ENCODE results near the gene TPRX2. TPM values are rescaled to one million over a fixed set of nuclear protein-coding genes. Genes with fewer than 3 reads are reported as not detected.
"Not testable (repeated sequence)": the region's sequence is repeated elsewhere in the genome, so short reads cannot be mapped to it uniquely, and the experiment has no call there.

Gene TPRX2, protein sequence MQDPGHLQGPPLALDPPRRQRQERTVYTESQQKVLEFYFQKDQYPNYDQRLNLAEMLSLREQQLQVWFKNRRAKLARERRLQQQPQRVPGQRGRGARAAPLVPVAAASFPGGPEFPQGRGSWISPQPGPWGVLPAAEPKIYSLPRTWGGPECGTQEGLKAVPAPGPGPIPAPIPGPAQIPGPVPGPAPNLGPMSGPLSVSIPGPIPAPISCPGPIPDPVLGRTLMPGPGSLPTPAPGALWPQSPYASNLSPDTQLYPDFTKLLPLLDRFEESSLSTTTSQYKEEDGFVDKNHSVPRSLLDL
- total RNA-seq, result not detected
- long read RNA-seq, donor 1, result 0 reads
- long read RNA-seq, donor 2, result 0 reads

DNA sequence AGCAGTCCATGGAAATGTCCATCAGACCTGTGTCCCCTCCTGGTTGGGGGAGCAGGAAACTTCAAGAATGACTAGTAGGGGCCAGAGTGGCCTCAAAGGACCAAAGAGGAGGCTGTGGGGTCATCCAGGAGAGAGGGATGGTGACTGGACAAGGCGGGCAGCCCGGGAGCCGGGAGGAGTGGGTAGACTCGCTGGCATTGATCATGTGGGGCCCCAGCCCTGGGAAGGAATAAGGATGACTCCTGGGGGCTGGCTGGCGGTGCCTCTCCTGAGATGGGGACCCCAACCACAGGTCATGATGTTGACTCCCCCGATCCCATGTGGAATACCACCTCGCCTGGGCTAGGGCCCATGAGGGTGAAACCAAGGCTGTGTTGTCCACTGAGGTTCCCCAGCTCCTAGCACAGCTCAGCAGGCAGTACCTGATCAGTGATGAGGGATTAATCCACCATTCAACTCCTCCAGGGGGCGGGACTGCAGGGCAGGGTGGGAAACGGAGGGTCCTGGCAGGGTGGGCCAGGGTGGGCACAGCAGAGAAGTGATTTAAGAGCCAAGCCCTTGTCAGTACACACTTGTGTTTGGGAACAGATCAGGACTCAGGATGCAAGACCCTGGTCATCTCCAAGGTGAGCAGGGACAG lies at the start of gene TPRX2:
Gene TPRX2, plus strand, starts transcription at position 590 of the 640 bp plus-strand sequence. Its CDS starts 12 bp downstream, at position 602.
- DNase-seq, result peak in 1 of 3 donors; percentile 12
- H3K4me3 ChIP-seq; ATAC-seq; H3K9me3 ChIP-seq; H3K4me1 ChIP-seq (ENCODE audit: low read depth); intact Hi-C loops (cut with DNase I, micrococcal nuclease); H3K36me3 ChIP-seq (ENCODE audit: low read depth): not testable (repeated sequence)

DNA sequence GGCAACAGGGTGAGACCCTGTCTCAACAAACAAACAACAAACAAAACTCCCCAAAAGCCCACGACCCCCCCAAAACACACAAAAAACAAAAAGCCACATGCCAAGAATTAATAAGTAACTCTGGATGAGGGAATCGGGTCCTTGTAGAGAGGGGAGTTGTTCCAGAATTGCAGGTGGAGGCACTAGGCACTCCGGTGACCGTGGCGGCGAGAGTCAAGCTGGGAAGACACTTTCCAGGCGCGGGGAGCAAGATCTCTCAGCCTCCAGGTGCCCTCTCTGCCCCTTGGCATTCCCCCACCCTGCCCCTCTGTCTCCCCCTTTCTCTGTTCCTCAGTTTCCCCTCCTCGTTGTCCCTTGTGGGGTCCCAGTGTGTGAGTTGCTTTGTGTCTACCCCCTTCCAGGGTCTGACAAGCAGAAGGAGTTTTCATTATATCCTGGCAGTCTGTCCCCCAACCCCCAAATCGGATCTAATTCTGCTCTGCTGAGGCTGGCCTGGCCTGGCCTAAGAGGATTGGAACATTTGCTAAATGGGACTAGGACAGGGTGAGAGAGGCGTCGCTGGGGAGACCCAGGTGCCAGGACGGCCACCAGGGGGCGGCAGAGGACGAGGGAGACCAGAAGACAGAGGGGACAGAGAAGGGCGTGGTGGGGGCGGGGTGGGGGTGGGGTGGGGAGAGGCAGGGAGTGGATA lies 45.6 kb upstream of the TPRX2 start:
- Histone ChIP-seq H3K4me3 (no peak overlapping the region), H3K9me3 (no peaks in the 10 kb centered on the region), H3K36me3 (ENCODE audit: low read depth) (no peaks in the 10 kb centered on the region), H3K4me1 (ENCODE audit: low read depth) (no peaks in the 10 kb centered on the region)
- intact Hi-C loops (cut with DNase I, micrococcal nuclease), result no loop called here
- TF ChIP-seq, protein P1, sequence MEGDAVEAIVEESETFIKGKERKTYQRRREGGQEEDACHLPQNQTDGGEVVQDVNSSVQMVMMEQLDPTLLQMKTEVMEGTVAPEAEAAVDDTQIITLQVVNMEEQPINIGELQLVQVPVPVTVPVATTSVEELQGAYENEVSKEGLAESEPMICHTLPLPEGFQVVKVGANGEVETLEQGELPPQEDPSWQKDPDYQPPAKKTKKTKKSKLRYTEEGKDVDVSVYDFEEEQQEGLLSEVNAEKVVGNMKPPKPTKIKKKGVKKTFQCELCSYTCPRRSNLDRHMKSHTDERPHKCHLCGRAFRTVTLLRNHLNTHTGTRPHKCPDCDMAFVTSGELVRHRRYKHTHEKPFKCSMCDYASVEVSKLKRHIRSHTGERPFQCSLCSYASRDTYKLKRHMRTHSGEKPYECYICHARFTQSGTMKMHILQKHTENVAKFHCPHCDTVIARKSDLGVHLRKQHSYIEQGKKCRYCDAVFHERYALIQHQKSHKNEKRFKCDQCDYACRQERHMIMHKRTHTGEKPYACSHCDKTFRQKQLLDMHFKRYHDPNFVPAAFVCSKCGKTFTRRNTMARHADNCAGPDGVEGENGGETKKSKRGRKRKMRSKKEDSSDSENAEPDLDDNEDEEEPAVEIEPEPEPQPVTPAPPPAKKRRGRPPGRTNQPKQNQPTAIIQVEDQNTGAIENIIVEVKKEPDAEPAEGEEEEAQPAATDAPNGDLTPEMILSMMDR (IDR thresholded peaks at IDR 0.05), result peak; percentile 30
- DNase-seq (peak; percentile 73 to 87 (median 82)), ATAC-seq (peak; percentile 93)

DNA sequence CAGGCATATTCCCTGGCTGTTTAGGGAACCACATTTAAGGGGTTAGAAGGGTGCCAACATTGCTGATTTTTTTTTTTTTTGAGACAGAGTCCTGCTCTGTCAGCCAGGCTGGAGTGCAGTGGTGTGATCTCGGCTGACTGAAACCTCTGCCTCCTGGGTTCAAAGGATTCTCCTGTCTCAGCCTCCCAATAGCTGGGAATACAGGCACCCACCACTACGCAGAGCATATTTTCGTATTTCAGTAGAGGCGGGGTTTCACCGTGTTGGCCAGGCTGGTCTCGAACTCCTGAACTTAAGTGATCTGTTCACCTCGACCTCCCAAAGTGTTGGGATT lies 45.1 kb upstream of the TPRX2 start:
- Histone ChIP-seq H3K36me3 (ENCODE audit: low read depth) (no peaks in the 10 kb centered on the region), H3K4me1 (ENCODE audit: low read depth) (no peaks in the 10 kb centered on the region), H3K9me3 (no peaks in the 10 kb centered on the region), H3K4me3 (no peak overlapping the region)
- intact Hi-C loops (cut with DNase I, micrococcal nuclease), result no loop called here
- TF ChIP-seq, protein P1 (IDR thresholded peaks at IDR 0.05), result no peak
- ATAC-seq, result no peak
- DNase-seq, result no peak

DNA sequence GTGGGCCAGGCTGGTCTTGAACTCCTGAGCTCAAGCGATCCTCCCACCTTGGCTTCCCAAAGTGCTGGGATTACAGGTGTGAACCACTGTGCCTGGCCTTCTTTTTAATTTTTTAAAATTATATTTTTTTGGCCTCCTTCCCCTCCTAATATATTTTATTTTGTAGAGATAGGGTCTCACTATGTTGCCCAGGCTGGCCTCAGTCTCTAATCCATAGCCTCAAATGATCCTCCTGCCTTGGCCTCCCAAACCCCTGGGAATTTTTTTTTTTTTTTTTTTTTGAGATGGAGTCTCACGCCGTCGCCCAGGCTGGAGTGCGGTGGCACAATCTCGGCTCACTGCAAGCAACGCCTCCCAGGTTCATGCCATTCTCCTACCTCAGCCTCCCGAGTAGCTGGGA lies 42.8 kb upstream of the TPRX2 start:
- H3K4me3 ChIP-seq; DNase-seq; H3K36me3 ChIP-seq (ENCODE audit: low read depth); H3K9me3 ChIP-seq; H3K4me1 ChIP-seq (ENCODE audit: low read depth); intact Hi-C loops (cut with DNase I, micrococcal nuclease); ATAC-seq: not testable (repeated sequence)

DNA sequence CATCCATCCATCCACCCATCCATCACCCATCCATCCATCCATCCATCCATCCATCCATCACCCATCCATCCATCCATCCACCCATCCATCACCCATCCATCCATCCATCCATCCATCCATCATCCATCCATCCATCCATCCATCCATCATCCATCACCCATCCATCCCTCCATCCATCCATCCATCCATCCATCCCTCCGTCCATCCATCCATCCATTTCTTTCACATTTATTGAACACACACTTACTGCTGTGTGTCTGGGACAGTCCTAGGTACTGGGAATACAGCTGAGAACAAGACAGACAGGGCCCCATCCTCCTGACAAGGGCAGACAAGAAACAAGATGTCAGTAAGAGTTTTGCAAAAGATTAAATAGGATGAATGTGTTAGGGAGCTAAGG lies 40.8 kb upstream of the TPRX2 start:
- H3K36me3 ChIP-seq (ENCODE audit: low read depth); intact Hi-C loops (cut with DNase I, micrococcal nuclease); DNase-seq; H3K4me1 ChIP-seq (ENCODE audit: low read depth); H3K4me3 ChIP-seq; H3K9me3 ChIP-seq; ATAC-seq: not testable (repeated sequence)

DNA sequence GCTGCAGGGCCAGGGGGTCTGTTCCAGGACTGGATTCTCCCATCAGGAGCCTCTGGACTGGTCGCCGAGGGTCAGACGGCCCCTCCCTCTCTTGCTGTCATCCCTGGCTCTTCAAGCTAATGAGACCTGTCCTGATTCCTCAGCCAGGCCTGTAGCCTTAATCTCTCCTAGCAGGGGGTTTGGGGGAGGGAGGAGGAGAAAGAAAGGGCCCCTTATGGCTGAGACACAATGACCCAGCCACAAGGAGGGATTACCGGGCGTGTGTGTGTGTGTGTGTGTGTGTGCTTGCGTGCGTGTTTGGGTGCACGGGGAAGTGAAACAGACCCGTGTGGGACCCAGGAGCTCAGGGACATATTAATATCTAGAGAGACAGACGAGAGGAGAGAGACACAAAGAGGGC lies 39.2 kb upstream of the TPRX2 start:
- DNase-seq, result no peak
- Histone ChIP-seq H3K4me1 (ENCODE audit: low read depth) (no peaks in the 10 kb centered on the region), H3K36me3 (ENCODE audit: low read depth) (no peaks in the 10 kb centered on the region), H3K9me3 (no peaks in the 10 kb centered on the region), H3K4me3 (no peak overlapping the region)
- ATAC-seq, result no peak
- intact Hi-C loops (cut with DNase I, micrococcal nuclease), result no loop called here
- TF ChIP-seq, protein P1 (IDR thresholded peaks at IDR 0.05), result no peak

DNA sequence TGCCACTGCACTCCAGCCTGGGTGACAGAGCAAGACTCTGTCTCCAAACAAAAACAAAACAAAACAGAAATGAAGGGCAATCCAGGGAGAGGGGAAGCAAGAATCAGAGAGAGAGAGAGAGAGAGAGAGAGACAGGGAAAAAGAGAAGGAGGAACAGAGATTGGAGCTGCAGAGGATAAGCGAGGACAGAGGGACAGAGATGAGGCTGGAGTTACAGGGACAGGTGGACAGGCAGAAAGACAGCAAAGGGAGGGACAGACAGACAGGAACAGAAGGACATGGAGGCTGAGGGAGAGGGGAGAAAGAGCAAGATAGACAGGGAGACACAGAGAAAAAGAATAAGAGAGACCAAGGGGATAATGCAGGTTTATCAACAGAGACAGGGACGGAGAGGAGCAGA lies 38.6 kb upstream of the TPRX2 start:
- Histone ChIP-seq H3K9me3 (no peaks in the 10 kb centered on the region), H3K4me1 (ENCODE audit: low read depth) (no peaks in the 10 kb centered on the region), H3K36me3 (ENCODE audit: low read depth) (no peaks in the 10 kb centered on the region), H3K4me3 (no peak overlapping the region)
- no peak for DNase-seq
- intact Hi-C loops (cut with DNase I, micrococcal nuclease), result no loop called here
- no peak for ATAC-seq
- TF ChIP-seq, protein P1 (IDR thresholded peaks at IDR 0.05), result no peak
